ENCODE results near the gene DZIP1L. TPM values are rescaled to one million over a fixed set of nuclear protein-coding genes. Genes with fewer than 3 reads are reported as not detected.
A peak's percentile ranks its signal among the peaks of the same experiment; 100 is the strongest.

Gene DZIP1L
- 10 to 100 TPM; 17.2 to 29.0 (median 22.2) TPM for total RNA-seq
- 1 to 10 TPM; 4.9 to 8.5 TPM for polyA plus RNA-seq
- long read RNA-seq, donor 1, partial matches to known transcripts: 10 of 18 reads
- long read RNA-seq, donor 1, other reads (novel, unspliced or antisense): 8 of 18 reads
- long read RNA-seq, donor 2, partial matches to known transcripts: 0 of 1 reads
- long read RNA-seq, donor 2, other reads (novel, unspliced or antisense): 0 of 1 reads
- long read RNA-seq, donor 3, partial matches to known transcripts: 1 of 13 reads
- long read RNA-seq, donor 3, other reads (novel, unspliced or antisense): 11 of 13 reads

- Histone ChIP-seq H3K4me1 (ENCODE audit: insufficient read depth) (peaks cover 4% of the 10 kb centered on the region), H3K9me3 (no peaks in the 10 kb centered on the region), H3K27me3 (no peaks in the 10 kb centered on the region), H3K4me3 (peak within 1 kb of the TSS; percentile 73), H3K27ac (peak within 1 kb of the TSS; percentile 52 to 93), H3K36me3 (no peaks in the 10 kb centered on the region)
- TF ChIP-seq EP300 (IDR thresholded peaks at IDR 0.05) (no peak), CTCF (IDR thresholded peaks at IDR 0.05) (peak in 2 of 3 donors; percentile 59 to 63), POLR2A (IDR thresholded peaks at IDR 0.05) (peak; percentile 63)
- 0 to 1% (median 0%) methylated on average over 77 to 86 of the region's 86 CpGs for WGBS, 3 donors
- peak; percentile 67 to 82 (median 78) for DNase-seq
- intact Hi-C loops (cut with DNase I): loop anchor here in 1 of 4 donors (5.0 kb wide), 1 partner anchor 48 kb away; no protein-coding TSS in a partner anchor
Observed at GRCh38 chr3:138114988-138115971, at the start of gene DZIP1L. Gene DZIP1L (minus strand): TSS chr3:138115608. CDS start chr3:138103971, 11,637 bp downstream.

- H3K4me3 ChIP-seq: no peak overlapping the region
- intact Hi-C loops (cut with DNase I): no loop called here
- TF ChIP-seq CTCF (IDR thresholded peaks at IDR 0.05): no peak
- TF ChIP-seq POLR2A (IDR thresholded peaks at IDR 0.05): no peak
- TF ChIP-seq EP300 (IDR thresholded peaks at IDR 0.05): no peak
- no peaks in the 10 kb centered on the region for H3K4me1 ChIP-seq (ENCODE audit: insufficient read depth)
- H3K27ac ChIP-seq: no peak overlapping the region
- no peaks in the 10 kb centered on the region for H3K9me3 ChIP-seq
- WGBS, 3 donors: 96 to 99% (median 98%) methylated on average over 2 of the region's 2 CpGs
- no peaks in the 10 kb centered on the region for H3K27me3 ChIP-seq
- no peak for DNase-seq
- no peaks in the 10 kb centered on the region for H3K36me3 ChIP-seq
Observed at GRCh38 chr3:138165061-138165460, 49.7 kb upstream of the DZIP1L start.

GRCh38 chr3:138157743-138158142 lies 42.3 kb upstream of the DZIP1L start:
- WGBS, 3 donors: 93 to 96% (median 95%) methylated on average over 4 of the region's 4 CpGs
- intact Hi-C loops (cut with DNase I): no loop called here
- Histone ChIP-seq H3K4me1 (ENCODE audit: insufficient read depth) (no peaks in the 10 kb centered on the region), H3K9me3 (no peaks in the 10 kb centered on the region), H3K36me3 (no peaks in the 10 kb centered on the region), H3K27ac (no peak overlapping the region), H3K4me3 (no peak overlapping the region), H3K27me3 (no peaks in the 10 kb centered on the region)
- TF ChIP-seq EP300 (IDR thresholded peaks at IDR 0.05): no peak
- TF ChIP-seq CTCF (IDR thresholded peaks at IDR 0.05): no peak
- TF ChIP-seq POLR2A (IDR thresholded peaks at IDR 0.05): no peak
- DNase-seq: no peak

- TF ChIP-seq POLR2A (IDR thresholded peaks at IDR 0.05) (no peak), EP300 (IDR thresholded peaks at IDR 0.05) (no peak), CTCF (IDR thresholded peaks at IDR 0.05) (no peak)
- no peak overlapping the region for H3K4me3 ChIP-seq
- intact Hi-C loops (cut with DNase I): no loop called here
- H3K36me3 ChIP-seq: no peaks in the 10 kb centered on the region
- H3K27ac ChIP-seq: no peak overlapping the region
- H3K9me3 ChIP-seq: no peaks in the 10 kb centered on the region
- H3K4me1 ChIP-seq (ENCODE audit: insufficient read depth): no peaks in the 10 kb centered on the region
- no peaks in the 10 kb centered on the region for H3K27me3 ChIP-seq
- DNase-seq: no peak
Observed at GRCh38 chr3:138154534-138154933, 39.1 kb upstream of the DZIP1L start.
